Activated CD4-positive, alpha-beta T cell treated with anti-CD3 and anti-CD28 coated beads, Interleukin-2, amount 50 U/mL, for 24 hours (primary cell): Measurements from ENCODE around the gene PTPRD.

Experiments used
- DNase-seq, 2 donors: peaks; one replicate each; pipeline ENCODE4 v3.0.0-alpha.2; 2020; ENCODE audit warnings: low read depth in 1 of 2, low spot score in 1 of 2

The PTPRD gene

DNA sequence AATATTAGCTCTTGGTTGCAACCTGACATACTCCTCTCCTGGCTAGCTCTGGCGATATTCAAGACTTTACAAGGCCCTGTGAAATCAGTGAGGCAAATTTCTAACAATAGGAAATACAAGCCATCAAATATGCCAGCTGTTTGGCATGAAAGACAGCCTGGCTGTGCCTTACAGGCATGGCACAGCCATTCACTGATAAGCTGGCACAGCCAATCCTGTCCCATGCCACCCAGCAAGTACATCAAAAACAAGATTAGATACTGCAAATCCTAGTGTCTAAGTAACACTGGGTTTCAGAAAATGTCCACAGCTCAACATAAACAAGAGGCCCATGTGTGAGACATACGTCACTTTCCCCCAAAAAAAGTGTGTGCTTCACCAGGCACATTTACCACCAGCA, 1767.4 kb downstream of the PTPRD start:
- no peak for DNase-seq

GRCh38 chr9:8844549-8844948, 1768.3 kb downstream of the PTPRD start:
- no peak for DNase-seq

DNA sequence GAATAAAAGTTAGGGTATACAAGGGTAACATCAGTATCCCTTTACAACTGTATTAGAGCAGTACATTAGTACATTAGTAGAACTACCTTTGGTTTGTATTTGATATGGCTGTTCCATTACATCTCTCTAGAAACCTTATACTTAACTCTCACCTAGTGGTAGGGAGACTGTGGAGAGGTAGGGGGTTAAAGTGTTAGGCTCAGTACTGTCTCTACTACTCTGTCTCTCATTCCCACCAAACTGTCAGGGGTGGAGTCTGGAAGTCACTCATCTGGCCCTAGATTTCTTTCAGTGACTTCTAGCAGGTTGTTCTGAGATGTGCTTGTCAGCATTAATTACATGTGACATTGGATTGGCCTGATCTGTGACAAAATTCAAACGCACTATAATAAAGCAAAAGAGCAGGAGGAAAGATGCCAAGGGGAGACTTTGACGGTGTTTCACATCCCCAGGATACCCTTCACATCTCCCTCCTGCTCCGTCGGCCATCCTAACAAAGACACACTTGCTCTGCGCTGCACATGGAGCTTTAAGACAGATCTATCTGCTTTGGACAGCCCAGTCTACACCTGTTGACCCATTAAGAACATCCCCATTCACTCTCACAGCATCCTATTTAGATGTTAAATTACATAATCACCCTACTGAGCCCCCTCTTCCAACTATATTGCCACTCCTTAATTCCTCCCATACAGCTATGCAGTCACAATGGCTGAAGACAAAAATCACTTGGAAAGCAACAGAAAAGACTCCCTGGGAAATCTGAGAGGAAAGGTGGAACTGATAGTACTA, 1770.2 kb downstream of the PTPRD start:
- DNase-seq: no peak

GRCh38 chr9:8838136-8838535, 1774.7 kb downstream of the PTPRD start:
- no peak for DNase-seq

- DNase-seq: no peak
These were observed 1777.5 kb downstream of the PTPRD start for GRCh38 chr9:8835291-8835690.

GRCh38 chr9:8832955-8833354, 1779.8 kb downstream of the PTPRD start:
- no peak for DNase-seq

GRCh38 chr9:8832386-8832785, 1780.4 kb downstream of the PTPRD start:
- DNase-seq: no peak

GRCh38 chr9:8831568-8831967, 1781.2 kb downstream of the PTPRD start:
- no peak for DNase-seq

DNA sequence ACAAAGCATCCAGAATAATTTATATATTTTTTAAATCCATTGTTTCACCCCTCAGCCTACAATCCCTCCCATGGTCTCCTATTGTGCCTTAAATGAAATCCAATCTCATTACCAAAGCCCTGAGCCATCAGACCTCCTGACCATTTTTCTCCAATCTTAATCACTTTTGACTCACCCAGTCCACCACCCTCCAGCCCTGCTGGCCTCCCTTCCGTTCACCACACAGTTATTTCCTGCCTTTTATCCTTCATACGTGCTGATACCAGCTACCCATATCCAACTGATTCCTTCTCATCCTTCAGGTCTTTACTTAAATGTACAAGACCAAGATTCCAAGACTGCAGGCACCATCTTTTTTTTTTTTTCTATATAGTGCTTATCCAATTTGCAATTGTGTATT, 1786.5 kb downstream of the PTPRD start:
- DNase-seq: no peak

DNA sequence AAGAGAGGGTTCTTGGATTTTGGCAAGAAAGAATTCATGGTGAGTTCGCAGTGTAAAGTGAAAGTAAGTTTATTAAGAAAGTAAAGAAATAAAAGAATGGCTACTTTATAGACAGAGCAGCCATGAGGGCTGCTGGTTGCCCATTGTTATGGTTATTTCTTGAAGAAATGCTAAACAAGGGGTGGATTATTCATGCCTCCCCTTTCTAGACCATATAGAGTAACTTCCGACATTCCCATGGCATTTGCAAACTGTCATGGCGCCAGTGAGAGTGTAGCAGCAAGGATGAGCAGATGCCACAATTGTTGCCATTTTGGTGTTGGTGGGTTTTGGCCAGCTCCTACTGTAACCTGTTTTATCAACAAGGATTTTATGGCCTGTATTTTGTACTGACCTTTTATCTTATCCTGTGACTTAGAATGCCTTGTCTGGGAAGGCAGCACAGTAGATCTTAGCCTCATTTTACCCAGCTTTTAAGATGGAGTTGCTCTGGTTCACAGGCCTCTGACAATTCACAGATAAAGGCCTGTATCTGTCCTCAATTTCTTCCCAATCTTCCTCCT, 1787.1 kb downstream of the PTPRD start:
- DNase-seq: no peak

DNA sequence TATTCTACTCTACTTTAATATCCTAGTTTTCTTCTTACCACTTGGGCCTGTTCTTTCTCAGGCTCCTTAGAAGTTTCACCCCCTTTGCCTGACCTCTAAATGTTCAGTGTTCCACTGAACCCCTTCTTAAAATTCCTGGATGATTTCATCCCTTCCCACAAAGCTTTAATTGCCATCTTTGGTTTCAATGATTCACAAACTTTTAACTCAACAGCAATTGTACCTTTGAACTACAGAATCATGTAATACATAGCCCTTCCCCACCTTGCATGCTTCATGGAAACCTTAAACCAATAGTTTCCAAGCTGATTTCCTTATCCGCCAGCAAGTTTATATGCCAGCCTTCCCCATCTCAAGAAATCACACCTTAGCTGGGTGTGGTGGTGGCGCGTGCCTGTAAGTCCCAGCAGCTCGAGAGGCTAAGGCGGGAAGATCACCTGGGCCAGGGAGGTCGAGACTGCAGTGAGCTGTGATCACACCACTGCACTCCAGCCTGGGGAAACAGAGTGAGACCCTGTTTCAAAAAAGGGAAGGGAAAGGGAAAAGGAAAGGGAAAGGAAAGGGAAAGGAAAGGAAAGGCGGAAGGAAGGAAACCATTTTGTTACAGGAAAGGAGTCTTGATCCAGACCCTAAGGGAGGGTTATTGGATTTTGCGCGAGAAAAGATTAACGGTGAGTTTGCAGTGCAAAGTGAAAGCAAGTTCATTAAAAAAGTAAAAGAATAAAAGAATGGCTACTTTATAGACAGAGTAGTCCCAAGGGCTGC, 1789.5 kb downstream of the PTPRD start:
- no peak for DNase-seq

DNA sequence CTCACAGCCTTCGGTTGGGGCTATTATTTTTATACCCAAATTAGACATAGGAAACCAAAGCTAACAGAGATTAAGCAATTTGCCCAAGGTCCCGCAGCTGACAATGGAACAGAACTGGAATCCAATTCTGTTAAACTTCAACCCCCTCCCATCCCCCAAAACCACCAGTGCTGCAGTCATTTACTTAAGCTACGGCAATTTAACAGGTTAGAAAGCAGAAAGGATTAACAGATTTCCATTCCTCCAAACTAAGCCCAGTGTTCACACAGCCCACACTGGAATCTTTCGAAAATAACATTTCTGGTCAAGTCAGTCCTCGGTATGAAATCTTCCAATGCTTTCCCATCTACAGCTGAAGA, 1790.2 kb downstream of the PTPRD start:
- DNase-seq: no peak

- no peak for DNase-seq
These were observed 1790.7 kb downstream of the PTPRD start for GRCh38 chr9:8821910-8822666.

DNA sequence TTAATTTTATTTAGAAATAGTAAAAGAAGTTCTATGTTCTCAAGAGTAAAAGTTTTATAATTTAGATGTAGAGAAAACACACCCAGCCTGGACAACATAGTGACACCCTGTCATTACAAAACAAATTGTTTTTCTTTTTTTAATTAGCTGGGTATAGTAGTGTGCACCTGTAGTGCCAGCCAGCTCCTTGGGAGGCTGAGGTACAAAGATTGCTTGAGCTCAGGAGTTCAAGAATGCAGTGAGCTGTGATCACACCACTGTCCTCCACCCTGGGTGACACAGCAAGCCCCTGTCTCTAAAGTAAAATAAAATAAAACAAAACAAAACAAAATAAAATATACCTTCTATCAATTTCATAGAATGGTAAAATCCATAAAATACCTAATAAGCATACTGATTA, 1795.5 kb downstream of the PTPRD start:
- DNase-seq: no peak

DNA sequence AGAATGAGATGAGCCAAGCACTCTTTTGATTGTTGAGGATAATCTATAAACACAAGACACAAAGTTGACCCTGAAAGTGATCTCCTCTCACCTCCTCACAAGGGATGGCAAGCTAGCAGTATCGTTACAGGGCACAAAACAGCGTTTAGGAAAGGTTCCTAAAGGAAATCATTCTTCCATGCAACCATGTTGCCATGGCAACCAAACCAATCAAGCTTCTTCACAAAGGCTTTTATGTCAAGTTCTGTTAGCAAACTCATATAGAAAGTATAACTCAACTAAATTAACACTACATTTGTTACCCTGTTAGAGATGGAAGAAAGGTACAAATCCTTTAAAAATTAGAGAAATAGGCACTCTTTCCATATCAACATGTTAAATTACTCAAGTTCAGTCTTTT, 1796.4 kb downstream of the PTPRD start:
- no peak for DNase-seq

DNA sequence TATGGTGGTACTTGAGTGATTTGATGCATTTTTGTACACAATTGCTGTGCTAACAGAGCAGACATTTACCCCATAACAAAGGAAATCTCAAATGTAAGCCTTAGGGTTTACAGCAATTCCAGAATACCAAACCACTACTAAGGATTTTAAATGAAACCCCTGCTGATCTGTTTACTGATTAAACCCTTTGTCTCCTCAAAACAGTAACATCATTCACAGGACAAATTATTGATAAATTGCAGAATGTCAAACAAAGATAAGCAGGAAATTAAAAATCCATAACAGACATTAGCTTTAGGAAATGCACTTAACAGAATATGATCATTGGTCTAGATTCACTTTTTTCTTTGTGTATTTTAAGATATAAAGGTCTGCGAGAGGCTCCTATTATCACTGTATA, 1796.9 kb downstream of the PTPRD start:
- DNase-seq: no peak

DNA sequence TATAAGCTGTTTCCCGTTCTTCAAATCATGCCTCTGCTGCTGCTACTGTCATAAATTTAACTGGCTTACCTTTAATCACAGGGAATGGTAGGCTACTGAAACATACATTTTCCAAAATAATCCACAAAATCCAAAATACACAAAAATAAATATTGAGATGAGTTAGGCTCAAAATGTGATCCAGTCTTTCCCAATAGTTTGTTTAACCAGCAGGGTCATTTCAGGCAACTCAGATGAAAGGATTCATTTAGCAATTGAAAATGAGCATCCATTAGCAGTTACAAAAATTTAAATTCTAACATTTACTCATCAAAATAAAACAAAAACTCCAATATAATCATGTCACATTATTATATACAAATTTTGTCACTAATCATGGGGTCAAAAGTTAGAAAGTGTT, 1797.6 kb downstream of the PTPRD start:
- no peak for DNase-seq

- no peak for DNase-seq
These were observed 1799.9 kb downstream of the PTPRD start for GRCh38 chr9:8812888-8813287.

- no peak for DNase-seq
These were observed 1803.1 kb downstream of the PTPRD start for GRCh38 chr9:8809741-8810140.

- DNase-seq: no peak
These were observed 1806.7 kb downstream of the PTPRD start for GRCh38 chr9:8806150-8806549.

- no peak for DNase-seq
These were observed 1808.2 kb downstream of the PTPRD start for GRCh38 chr9:8804613-8805012.

GRCh38 chr9:8802242-8802641, 1810.6 kb downstream of the PTPRD start:
- DNase-seq: no peak
